ENCODE measurements around the gene UGT1A3.

Gene UGT1A3

DNA sequence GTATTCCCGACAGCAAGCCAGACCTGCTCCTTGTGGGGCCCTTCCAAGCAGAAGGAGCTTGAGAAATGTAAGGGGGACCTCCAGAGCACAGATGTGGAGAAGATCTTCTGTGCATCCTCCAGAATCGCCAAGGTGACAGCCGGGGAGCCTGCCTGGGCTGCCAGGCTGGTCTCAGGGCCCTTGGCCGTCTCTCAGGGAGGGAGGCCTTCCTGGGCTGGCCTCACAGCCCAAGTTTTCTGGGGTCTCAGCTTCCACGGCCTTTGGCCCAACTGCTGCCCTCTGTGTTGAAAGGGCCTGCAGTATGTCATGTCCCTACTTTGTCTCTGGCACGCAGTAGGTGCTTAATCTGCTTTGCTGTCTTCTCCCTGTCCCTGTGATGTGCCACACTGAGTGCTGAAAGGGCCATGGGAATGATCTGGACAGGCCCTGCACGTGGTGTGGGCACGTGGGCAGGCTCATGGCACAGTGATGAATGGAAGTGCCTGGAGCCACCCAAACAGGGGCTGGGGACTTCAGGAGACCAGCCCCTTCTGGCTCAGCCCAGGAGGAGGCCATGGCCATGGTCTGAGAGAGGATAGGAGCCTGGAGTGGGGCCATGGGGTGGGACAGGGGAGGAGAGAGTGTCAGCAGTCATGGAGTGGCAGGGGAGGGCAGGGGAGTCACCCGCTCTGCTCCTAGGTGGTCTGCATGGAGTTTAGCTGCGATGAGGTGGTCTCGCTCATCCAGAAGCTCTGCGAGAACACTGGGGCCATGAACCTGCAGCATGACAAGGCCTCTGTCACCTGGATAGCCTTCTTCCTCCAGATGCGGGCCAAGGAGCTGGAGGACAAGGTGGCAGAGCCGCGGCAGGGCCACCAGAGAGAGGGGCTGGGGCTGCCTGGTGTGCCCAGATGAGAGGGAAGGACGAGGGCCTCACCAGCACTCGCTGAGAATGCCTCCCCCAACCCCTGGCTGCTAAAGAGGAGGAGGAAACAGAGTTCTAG lies 90.1 kb downstream of the UGT1A3 start:
- Histone ChIP-seq H3K27me3 (ENCODE audit: insufficient read depth, low read length, poor library complexity) (peaks cover 5% of the 10 kb centered on the region), H3K79me2 (ENCODE audit: insufficient read depth, low read length) (no peaks in the 10 kb centered on the region), H4K20me1 (ENCODE audit: insufficient read depth, low read length) (no peaks in the 10 kb centered on the region)

DNA sequence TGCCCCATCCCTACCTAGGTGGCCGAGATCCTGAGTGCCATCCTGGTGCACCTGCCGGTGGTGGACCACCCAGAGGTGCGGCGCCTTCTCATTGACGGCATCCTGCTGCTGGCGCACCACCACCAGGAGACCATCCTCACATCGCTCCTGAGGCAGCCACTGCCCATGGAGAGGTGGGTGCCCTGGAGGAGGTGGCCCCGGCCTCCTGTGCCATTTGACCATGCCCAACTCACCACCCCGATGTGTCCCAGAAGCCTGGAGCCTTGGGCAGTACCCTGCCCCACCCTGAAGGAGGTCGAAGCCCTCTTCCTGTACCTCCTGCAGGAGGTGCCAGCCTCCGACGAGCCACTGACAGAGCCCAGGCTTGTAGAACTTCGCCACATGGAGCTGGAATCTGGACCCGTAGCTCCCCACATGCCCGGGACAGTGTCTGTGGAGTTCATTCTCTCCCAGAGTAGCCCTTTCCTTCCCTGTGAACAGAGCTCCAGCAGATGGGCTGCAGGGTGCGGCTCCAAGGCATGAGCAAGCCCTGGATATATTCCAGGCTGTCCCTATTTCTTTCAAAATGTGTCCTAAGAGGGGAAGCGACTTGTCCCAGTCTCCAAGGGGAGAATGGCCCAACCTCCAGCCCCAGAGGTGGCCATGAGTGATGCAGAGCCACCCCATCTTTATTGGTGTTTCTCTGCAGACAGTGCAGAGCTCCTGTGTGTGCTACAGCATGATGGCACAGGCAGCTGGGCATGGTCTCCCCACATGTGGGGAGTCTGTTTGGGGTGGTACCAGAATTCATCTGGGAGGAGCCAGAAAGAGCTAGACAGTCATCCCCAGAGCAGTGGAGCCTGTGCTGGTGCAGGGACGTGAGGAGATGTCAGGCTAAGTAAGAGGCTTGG lies 91.3 kb downstream of the UGT1A3 start:
- H3K36me3 ChIP-seq (ENCODE audit: insufficient read depth, low read length): no peaks in the 10 kb centered on the region
- no peak overlapping the region for H3K4me2 ChIP-seq (ENCODE audit: insufficient read depth, low read length)
- DNase-seq (no peak), ATAC-seq (ENCODE audit: insufficient read depth, low read depth) (no peak)
- no peak overlapping the region for H2AFZ ChIP-seq (ENCODE audit: low read depth, low read length)
- H3K27me3 ChIP-seq (ENCODE audit: insufficient read depth, low read length, poor library complexity): no peaks in the 10 kb centered on the region
- H3K4me1 ChIP-seq (ENCODE audit: insufficient read depth, low read length): no peaks in the 10 kb centered on the region
- H3K27ac ChIP-seq (ENCODE audit: low read length): no peak overlapping the region
- no peaks in the 10 kb centered on the region for H3K9me3 ChIP-seq (ENCODE audit: insufficient read depth, low read length, severe bottlenecking)
- H3K9ac ChIP-seq (ENCODE audit: low read depth, low read length): no peak overlapping the region
- H3K4me3 ChIP-seq (ENCODE audit: low read depth in 1 of 2, low read length in 2 of 2): no peak overlapping the region
- H3K79me2 ChIP-seq (ENCODE audit: insufficient read depth, low read length): no peaks in the 10 kb centered on the region
- no peaks in the 10 kb centered on the region for H4K20me1 ChIP-seq (ENCODE audit: insufficient read depth, low read length)
- TF ChIP-seq EZH2 (IDR thresholded peaks at IDR 0.05; ENCODE audit: borderline replicate concordance, low read depth, low read length, severe bottlenecking): no peak
- TF ChIP-seq, protein P1, sequence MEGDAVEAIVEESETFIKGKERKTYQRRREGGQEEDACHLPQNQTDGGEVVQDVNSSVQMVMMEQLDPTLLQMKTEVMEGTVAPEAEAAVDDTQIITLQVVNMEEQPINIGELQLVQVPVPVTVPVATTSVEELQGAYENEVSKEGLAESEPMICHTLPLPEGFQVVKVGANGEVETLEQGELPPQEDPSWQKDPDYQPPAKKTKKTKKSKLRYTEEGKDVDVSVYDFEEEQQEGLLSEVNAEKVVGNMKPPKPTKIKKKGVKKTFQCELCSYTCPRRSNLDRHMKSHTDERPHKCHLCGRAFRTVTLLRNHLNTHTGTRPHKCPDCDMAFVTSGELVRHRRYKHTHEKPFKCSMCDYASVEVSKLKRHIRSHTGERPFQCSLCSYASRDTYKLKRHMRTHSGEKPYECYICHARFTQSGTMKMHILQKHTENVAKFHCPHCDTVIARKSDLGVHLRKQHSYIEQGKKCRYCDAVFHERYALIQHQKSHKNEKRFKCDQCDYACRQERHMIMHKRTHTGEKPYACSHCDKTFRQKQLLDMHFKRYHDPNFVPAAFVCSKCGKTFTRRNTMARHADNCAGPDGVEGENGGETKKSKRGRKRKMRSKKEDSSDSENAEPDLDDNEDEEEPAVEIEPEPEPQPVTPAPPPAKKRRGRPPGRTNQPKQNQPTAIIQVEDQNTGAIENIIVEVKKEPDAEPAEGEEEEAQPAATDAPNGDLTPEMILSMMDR (IDR thresholded peaks at IDR 0.05; ENCODE audit: borderline replicate concordance, extremely low read depth, low read length, poor library complexity, severe bottlenecking): no peak

More for the DNA sequence above, 90.1 kb downstream of the UGT1A3 start:
- no peak overlapping the region for H3K4me2 ChIP-seq (ENCODE audit: insufficient read depth, low read length)
- TF ChIP-seq, protein P1 (IDR thresholded peaks at IDR 0.05; ENCODE audit: borderline replicate concordance, extremely low read depth, low read length, poor library complexity, severe bottlenecking): no peak
- no peak for TF ChIP-seq EZH2 (IDR thresholded peaks at IDR 0.05; ENCODE audit: borderline replicate concordance, low read depth, low read length, severe bottlenecking)
- H3K4me3 ChIP-seq (ENCODE audit: low read depth in 1 of 2, low read length in 2 of 2): no peak overlapping the region
- no peak overlapping the region for H2AFZ ChIP-seq (ENCODE audit: low read depth, low read length)
- ATAC-seq (ENCODE audit: insufficient read depth, low read depth) (no peak), DNase-seq (no peak)
- H3K4me1 ChIP-seq (ENCODE audit: insufficient read depth, low read length): no peaks in the 10 kb centered on the region
- H3K9ac ChIP-seq (ENCODE audit: low read depth, low read length): no peak overlapping the region
- H3K27ac ChIP-seq (ENCODE audit: low read length): no peak overlapping the region
- H3K9me3 ChIP-seq (ENCODE audit: insufficient read depth, low read length, severe bottlenecking): no peaks in the 10 kb centered on the region
- no peaks in the 10 kb centered on the region for H3K36me3 ChIP-seq (ENCODE audit: insufficient read depth, low read length)

DNA sequence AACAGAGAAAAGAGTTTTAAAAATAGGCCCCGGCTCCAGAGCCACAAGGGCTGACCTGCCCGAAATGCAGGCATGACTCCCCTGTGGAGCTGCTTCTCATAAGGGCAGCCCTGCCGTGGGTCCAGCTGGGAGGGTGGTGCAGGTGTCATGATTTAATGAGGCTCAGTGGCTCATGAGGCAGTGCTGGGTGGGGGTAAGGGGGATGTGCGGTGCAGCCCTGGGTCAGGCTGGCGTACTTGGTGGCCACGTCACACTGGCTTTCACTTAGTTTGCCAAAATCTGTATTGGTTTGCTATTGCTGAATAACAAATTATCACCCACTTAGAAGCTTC lies 91.9 kb downstream of the UGT1A3 start:
- no peaks in the 10 kb centered on the region for H3K36me3 ChIP-seq (ENCODE audit: insufficient read depth, low read length)
- no peaks in the 10 kb centered on the region for H3K27me3 ChIP-seq (ENCODE audit: insufficient read depth, low read length, poor library complexity)
- H3K9me3 ChIP-seq (ENCODE audit: insufficient read depth, low read length, severe bottlenecking): no peaks in the 10 kb centered on the region
- no peak overlapping the region for H2AFZ ChIP-seq (ENCODE audit: low read depth, low read length)
- H3K4me2 ChIP-seq (ENCODE audit: insufficient read depth, low read length): no peak overlapping the region
- no peaks in the 10 kb centered on the region for H3K4me1 ChIP-seq (ENCODE audit: insufficient read depth, low read length)
- H4K20me1 ChIP-seq (ENCODE audit: insufficient read depth, low read length): no peaks in the 10 kb centered on the region
- ATAC-seq (ENCODE audit: insufficient read depth, low read depth): no peak
- no peak for TF ChIP-seq EZH2 (IDR thresholded peaks at IDR 0.05; ENCODE audit: borderline replicate concordance, low read depth, low read length, severe bottlenecking)
- TF ChIP-seq, protein P1 (IDR thresholded peaks at IDR 0.05; ENCODE audit: borderline replicate concordance, extremely low read depth, low read length, poor library complexity, severe bottlenecking): no peak
- H3K27ac ChIP-seq (ENCODE audit: low read length): no peak overlapping the region
- no peak overlapping the region for H3K9ac ChIP-seq (ENCODE audit: low read depth, low read length)
- no peaks in the 10 kb centered on the region for H3K79me2 ChIP-seq (ENCODE audit: insufficient read depth, low read length)
- no peak overlapping the region for H3K4me3 ChIP-seq (ENCODE audit: low read depth in 1 of 2, low read length in 2 of 2)
- no peak for DNase-seq

Data from DND-41 (cell line).